Suprapubic skin (tissue), 4 donors: Measurements from ENCODE around the gene CALR3.

Experiments
- EP300 ChIP-seq: sonication (generic); formaldehyde crosslinking; IDR thresholded peaks from one replicate; pipeline ENCODE4 v1.6.1; 2017; ENCODE audit warnings: antibody characterized with exemption
- POLR2A ChIP-seq, 2 donors: fragments of 450-650 bp; IDR thresholded peaks; one replicate each; pipeline ENCODE4 v1.6.1; 2017; ENCODE audit warnings: antibody characterized with exemption in 2 of 2, mild to moderate bottlenecking in 2 of 2, moderate library complexity in 2 of 2
- POLR2AphosphoS5 ChIP-seq, 3 donors: sonication (generic); formaldehyde crosslinking; IDR thresholded peaks; one replicate each; pipeline ENCODE4 v1.6.1; 2017; ENCODE audit warnings: antibody characterized with exemption in 3 of 3
- TF ChIP-seq, protein P1 (sequence below), 2 donors: fragments of 200-600 bp in 1 of 2; fragments of 450-650 bp in 1 of 2; sonication (generic) in 1 of 2; IDR thresholded peaks; one replicate each; pipeline ENCODE4 v1.5.1; 2016 to 2019; ENCODE audit warnings: antibody characterized with exemption in 2 of 2, mild to moderate bottlenecking in 1 of 2, moderate library complexity in 1 of 2

DNA sequence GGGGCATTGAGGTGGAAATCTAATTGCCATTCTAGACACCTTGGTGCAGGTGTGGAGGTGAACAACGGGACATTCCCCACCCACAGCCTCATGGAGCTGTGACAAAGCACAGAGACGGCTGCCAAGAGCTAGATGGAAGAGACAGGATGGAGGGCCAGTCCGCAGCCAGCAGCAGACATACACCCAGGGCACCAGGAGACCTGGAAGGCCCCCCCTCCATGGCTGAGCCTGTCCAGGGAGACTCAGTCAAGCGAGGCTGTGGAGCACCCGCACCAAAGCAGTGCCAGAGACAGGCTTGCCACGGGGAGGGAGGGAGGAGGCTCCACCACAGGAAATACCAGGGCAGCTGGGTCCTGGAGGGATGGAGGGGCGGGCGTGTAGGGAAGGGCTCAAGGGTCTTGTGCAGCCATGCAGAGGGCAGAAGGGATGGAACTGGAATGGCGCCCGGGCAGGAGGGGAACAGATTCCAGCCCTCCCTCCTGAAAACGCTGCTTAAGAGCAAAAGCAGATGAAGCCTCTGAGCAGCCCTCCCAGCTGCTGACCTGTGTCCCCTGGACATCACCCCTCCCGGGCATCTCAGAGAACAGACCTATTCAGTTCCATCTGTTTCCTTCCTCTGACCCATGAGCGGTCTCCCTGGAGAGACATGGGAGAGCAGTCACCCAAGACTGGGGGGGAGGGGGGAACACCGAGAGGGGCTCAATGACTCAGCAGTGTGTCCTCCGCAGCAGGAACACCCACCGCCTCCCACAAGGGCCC, 38.6 kb downstream of the CALR3 start:
- TF ChIP-seq, protein P1, sequence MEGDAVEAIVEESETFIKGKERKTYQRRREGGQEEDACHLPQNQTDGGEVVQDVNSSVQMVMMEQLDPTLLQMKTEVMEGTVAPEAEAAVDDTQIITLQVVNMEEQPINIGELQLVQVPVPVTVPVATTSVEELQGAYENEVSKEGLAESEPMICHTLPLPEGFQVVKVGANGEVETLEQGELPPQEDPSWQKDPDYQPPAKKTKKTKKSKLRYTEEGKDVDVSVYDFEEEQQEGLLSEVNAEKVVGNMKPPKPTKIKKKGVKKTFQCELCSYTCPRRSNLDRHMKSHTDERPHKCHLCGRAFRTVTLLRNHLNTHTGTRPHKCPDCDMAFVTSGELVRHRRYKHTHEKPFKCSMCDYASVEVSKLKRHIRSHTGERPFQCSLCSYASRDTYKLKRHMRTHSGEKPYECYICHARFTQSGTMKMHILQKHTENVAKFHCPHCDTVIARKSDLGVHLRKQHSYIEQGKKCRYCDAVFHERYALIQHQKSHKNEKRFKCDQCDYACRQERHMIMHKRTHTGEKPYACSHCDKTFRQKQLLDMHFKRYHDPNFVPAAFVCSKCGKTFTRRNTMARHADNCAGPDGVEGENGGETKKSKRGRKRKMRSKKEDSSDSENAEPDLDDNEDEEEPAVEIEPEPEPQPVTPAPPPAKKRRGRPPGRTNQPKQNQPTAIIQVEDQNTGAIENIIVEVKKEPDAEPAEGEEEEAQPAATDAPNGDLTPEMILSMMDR (IDR thresholded peaks at IDR 0.05), result no peak
- TF ChIP-seq EP300, result no peak
- no peak for TF ChIP-seq POLR2AphosphoS5 (IDR thresholded peaks at IDR 0.05)
- no peak for TF ChIP-seq POLR2A (IDR thresholded peaks at IDR 0.05)
